SH-SY5Y (cell line): Measurements from ENCODE around the gene CDK7.

Experiments used
- GATA2 ChIP-seq: IDR thresholded peaks from 2 replicates; pipeline ENCODE4 v1.6.1; 2011; ENCODE audit warnings: mild to moderate bottlenecking, low read depth, low read length
- GATA3 ChIP-seq: IDR thresholded peaks from 2 replicates; pipeline ENCODE4 v1.6.1; 2011; ENCODE audit warnings: low read depth, mild to moderate bottlenecking, low read length, moderate library complexity

GRCh38 chr5:69250593-69250992 is 15.9 kb downstream of the CDK7 start:
- TF ChIP-seq GATA2 (no peak), GATA3 (no peak)
